ENCODE results near the gene ARID4B.

GRCh38 chr1:235238558-235238957 lies 89.4 kb downstream of the ARID4B start:
- no peak for TF ChIP-seq CTCF (IDR thresholded peaks at IDR 0.05)
- no peak for TF ChIP-seq POLR2A (IDR thresholded peaks at IDR 0.05)

All from Peyer's patch (tissue), 4 donors.